Measurements from ENCODE around the gene ZNF273. TPM values are rescaled to one million over a fixed set of nuclear protein-coding genes. Genes with fewer than 3 reads are reported as not detected.

ZNF273 gene
- total and polyA plus RNA-seq, 10 of the 15 experiments (the other 5 are each of a cell fraction or from before 2014, with no cell fraction given) = 4.8 to 12.3 (median 7.8) TPM

DNA sequence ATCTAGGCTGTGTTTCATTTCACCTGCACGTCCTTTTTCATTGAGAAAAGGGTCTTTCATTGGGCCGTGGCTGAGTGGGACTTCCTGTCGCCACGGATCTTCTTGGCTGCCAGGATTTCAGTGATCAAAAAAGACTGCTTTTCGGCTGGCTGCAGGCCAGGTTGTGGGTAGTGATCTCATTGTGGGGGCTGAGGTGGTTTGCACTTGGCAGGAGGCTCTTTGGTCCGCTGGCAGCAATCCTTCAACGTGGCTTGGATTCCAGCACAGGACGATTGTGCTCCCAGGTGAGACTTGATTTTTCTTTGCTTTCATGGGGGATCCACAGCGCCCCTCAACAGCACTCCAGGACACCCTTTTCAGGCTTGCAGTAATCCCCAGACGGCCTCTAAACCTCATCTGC is 29.0 kb upstream of the ZNF273 start:
- ChIA-PET SMC1A (ENCODE audit: uncharacterized antibody, unreplicated experiment) (no interaction called here), RAD21 (ENCODE audit: unreplicated experiment) (no interaction called here), POLR2A (no interaction called here), CTCF (no interaction called here)
- ATAC-seq (no peak), DNase-seq (ENCODE audit: low read depth, low spot score) (no peak), FAIRE-seq (no peak)
- Histone ChIP-seq H4K20me1 (ENCODE audit: control insufficient read depth, insufficient read depth) (no peaks in the 10 kb centered on the region), H3K36me3 (ENCODE audit: control insufficient read depth in 2 of 2, insufficient read depth in 2 of 2, low read length in 1 of 2) (no peaks in the 10 kb centered on the region), H3K79me2 (ENCODE audit: control insufficient read depth, insufficient read depth, low read length) (no peaks in the 10 kb centered on the region), H3K4me1 (ENCODE audit: control insufficient read depth, insufficient read depth, low read length) (no peaks in the 10 kb centered on the region), H3K27ac (ENCODE audit: control insufficient read depth, insufficient read depth) (no peak overlapping the region), H3K9ac (ENCODE audit: control insufficient read depth, insufficient read depth, low read length) (no peak overlapping the region), H3K9me3 (replicated peaks; ENCODE audit: control insufficient read depth, insufficient read depth, low read length) (peaks cover 2% of the 10 kb centered on the region; the same call in 2 of the 3 replicates), H3K4me2 (ENCODE audit: control insufficient read depth, insufficient read depth) (no peak overlapping the region), H2AFZ (ENCODE audit: control insufficient read depth, low read depth, low read length) (no peak overlapping the region), H3K27me3 (replicated peaks in 1 of 2; ENCODE audit: control insufficient read depth in 2 of 2, insufficient read depth in 2 of 2, low read length in 1 of 2) (no peaks in the 10 kb centered on the region), H3K4me3 (no peak overlapping the region)
- TF ChIP-seq, protein P1, sequence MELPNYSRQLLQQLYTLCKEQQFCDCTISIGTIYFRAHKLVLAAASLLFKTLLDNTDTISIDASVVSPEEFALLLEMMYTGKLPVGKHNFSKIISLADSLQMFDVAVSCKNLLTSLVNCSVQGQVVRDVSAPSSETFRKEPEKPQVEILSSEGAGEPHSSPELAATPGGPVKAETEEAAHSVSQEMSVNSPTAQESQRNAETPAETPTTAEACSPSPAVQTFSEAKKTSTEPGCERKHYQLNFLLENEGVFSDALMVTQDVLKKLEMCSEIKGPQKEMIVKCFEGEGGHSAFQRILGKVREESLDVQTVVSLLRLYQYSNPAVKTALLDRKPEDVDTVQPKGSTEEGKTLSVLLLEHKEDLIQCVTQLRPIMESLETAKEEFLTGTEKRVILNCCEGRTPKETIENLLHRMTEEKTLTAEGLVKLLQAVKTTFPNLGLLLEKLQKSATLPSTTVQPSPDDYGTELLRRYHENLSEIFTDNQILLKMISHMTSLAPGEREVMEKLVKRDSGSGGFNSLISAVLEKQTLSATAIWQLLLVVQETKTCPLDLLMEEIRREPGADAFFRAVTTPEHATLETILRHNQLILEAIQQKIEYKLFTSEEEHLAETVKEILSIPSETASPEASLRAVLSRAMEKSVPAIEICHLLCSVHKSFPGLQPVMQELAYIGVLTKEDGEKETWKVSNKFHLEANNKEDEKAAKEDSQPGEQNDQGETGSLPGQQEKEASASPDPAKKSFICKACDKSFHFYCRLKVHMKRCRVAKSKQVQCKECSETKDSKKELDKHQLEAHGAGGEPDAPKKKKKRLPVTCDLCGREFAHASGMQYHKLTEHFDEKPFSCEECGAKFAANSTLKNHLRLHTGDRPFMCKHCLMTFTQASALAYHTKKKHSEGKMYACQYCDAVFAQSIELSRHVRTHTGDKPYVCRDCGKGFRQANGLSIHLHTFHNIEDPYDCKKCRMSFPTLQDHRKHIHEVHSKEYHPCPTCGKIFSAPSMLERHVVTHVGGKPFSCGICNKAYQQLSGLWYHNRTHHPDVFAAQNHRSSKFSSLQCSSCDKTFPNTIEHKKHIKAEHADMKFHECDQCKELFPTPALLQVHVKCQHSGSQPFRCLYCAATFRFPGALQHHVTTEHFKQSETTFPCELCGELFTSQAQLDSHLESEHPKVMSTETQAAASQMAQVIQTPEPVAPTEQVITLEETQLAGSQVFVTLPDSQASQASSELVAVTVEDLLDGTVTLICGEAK (IDR thresholded peaks at IDR 0.05; ENCODE audit: borderline replicate concordance) = no peak
- TF ChIP-seq NR2F1 (conservative IDR thresholded peaks at IDR 0.05) = no peak
- TF ChIP-seq POLR2AphosphoS2 (IDR thresholded peaks at IDR 0.05; ENCODE audit: low read depth, low read length) = no peak
- no peak for TF ChIP-seq SRF (IDR thresholded peaks at IDR 0.05; ENCODE audit: low read depth in 2 of 2, low read length in 2 of 2)
- TF ChIP-seq, protein P2, sequence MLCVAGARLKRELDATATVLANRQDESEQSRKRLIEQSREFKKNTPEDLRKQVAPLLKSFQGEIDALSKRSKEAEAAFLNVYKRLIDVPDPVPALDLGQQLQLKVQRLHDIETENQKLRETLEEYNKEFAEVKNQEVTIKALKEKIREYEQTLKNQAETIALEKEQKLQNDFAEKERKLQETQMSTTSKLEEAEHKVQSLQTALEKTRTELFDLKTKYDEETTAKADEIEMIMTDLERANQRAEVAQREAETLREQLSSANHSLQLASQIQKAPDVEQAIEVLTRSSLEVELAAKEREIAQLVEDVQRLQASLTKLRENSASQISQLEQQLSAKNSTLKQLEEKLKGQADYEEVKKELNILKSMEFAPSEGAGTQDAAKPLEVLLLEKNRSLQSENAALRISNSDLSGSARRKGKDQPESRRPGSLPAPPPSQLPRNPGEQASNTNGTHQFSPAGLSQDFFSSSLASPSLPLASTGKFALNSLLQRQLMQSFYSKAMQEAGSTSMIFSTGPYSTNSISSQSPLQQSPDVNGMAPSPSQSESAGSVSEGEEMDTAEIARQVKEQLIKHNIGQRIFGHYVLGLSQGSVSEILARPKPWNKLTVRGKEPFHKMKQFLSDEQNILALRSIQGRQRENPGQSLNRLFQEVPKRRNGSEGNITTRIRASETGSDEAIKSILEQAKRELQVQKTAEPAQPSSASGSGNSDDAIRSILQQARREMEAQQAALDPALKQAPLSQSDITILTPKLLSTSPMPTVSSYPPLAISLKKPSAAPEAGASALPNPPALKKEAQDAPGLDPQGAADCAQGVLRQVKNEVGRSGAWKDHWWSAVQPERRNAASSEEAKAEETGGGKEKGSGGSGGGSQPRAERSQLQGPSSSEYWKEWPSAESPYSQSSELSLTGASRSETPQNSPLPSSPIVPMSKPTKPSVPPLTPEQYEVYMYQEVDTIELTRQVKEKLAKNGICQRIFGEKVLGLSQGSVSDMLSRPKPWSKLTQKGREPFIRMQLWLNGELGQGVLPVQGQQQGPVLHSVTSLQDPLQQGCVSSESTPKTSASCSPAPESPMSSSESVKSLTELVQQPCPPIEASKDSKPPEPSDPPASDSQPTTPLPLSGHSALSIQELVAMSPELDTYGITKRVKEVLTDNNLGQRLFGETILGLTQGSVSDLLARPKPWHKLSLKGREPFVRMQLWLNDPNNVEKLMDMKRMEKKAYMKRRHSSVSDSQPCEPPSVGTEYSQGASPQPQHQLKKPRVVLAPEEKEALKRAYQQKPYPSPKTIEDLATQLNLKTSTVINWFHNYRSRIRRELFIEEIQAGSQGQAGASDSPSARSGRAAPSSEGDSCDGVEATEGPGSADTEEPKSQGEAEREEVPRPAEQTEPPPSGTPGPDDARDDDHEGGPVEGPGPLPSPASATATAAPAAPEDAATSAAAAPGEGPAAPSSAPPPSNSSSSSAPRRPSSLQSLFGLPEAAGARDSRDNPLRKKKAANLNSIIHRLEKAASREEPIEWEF (IDR thresholded peaks at IDR 0.05; ENCODE audit: insufficient replicate concordance, low read depth, low read length) = no peak
- no peak for TF ChIP-seq RBBP5 (conservative IDR thresholded peaks at IDR 0.05)
- TF ChIP-seq, protein P3, sequence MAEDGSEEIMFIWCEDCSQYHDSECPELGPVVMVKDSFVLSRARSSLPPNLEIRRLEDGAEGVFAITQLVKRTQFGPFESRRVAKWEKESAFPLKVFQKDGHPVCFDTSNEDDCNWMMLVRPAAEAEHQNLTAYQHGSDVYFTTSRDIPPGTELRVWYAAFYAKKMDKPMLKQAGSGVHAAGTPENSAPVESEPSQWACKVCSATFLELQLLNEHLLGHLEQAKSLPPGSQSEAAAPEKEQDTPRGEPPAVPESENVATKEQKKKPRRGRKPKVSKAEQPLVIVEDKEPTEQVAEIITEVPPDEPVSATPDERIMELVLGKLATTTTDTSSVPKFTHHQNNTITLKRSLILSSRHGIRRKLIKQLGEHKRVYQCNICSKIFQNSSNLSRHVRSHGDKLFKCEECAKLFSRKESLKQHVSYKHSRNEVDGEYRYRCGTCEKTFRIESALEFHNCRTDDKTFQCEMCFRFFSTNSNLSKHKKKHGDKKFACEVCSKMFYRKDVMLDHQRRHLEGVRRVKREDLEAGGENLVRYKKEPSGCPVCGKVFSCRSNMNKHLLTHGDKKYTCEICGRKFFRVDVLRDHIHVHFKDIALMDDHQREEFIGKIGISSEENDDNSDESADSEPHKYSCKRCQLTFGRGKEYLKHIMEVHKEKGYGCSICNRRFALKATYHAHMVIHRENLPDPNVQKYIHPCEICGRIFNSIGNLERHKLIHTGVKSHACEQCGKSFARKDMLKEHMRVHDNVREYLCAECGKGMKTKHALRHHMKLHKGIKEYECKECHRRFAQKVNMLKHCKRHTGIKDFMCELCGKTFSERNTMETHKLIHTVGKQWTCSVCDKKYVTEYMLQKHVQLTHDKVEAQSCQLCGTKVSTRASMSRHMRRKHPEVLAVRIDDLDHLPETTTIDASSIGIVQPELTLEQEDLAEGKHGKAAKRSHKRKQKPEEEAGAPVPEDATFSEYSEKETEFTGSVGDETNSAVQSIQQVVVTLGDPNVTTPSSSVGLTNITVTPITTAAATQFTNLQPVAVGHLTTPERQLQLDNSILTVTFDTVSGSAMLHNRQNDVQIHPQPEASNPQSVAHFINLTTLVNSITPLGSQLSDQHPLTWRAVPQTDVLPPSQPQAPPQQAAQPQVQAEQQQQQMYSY (CRISPR knock-in tag; IDR thresholded peaks at IDR 0.05) = no peak
- no peak for TF ChIP-seq KDM1A (IDR thresholded peaks at IDR 0.05; ENCODE audit: borderline replicate concordance)
- TF ChIP-seq RB1 (IDR thresholded peaks at IDR 0.05; ENCODE audit: borderline replicate concordance) = no peak
- no peak for TF ChIP-seq ZNF217 (IDR thresholded peaks at IDR 0.05)
- in situ Hi-C loops (cut with MboI) (no loop called here), intact Hi-C loops (cut with micrococcal nuclease; ENCODE audit: unreplicated experiment) (no loop called here)
- no TSS peak for BruUV-seq (replicated peaks)
- WGBS (ENCODE audit: insufficient coverage, insufficient replicate concordance, low lambda C conversion rate, missing lambda C conversion rate) = 30% methylated on average over 10 of the region's 10 CpGs
